NCI-H1092 treated with DMSO at 0.1 percent for 48 hours (cell line): ENCODE results near the gene MEA1.
A peak's percentile ranks its signal among the peaks of the same experiment; 100 is the strongest.
"Not testable (repeated sequence)": the region's sequence is repeated elsewhere in the genome, so short reads cannot be mapped to it uniquely, and the experiment has no call there.

Source experiments
- DNase-seq: peaks from one replicate; lab custom pipeline; 2025; lab: John Stamatoyannopoulos, UW

Gene MEA1

GRCh38 chr6:43013843-43014433, at the start of gene MEA1, which contains the start of gene KLHDC3:
Gene MEA1, minus strand, starts transcription at chr6:43013946. Its CDS starts 133 bp downstream, at chr6:43013813.
Gene KLHDC3, plus strand, starts transcription at chr6:43014249. Its CDS starts 2,944 bp downstream, at chr6:43017193.
- peak; percentile 100 for DNase-seq

- DNase-seq: no peak
Measured at GRCh38 chr6:43062818-43063217, 49.1 kb upstream of the MEA1 start.

GRCh38 chr6:43061861-43062260, 48.1 kb upstream of the MEA1 start:
- DNase-seq: no peak

- DNase-seq: no peak
Measured at GRCh38 chr6:43060755-43061633, 47.2 kb upstream of the MEA1 start.

GRCh38 chr6:43060034-43060754, 46.4 kb upstream of the MEA1 start:
- DNase-seq: no peak

GRCh38 chr6:43059168-43060033, 45.7 kb upstream of the MEA1 start, which contains the start of the genes KLC4 and MRPL2:
Gene KLC4, plus strand, starts transcription at chr6:43059631. Its CDS starts 1,705 bp downstream, at chr6:43061336.
Gene MRPL2, minus strand, starts transcription at chr6:43059434. Its CDS starts 53 bp downstream, at chr6:43059381.
- peak; percentile 100 for DNase-seq

GRCh38 chr6:43058531-43058930, 44.8 kb upstream of the MEA1 start:
- DNase-seq: no peak

- no peak for DNase-seq
Measured at GRCh38 chr6:43055966-43056365, 42.2 kb upstream of the MEA1 start.

GRCh38 chr6:43054206-43054943, 40.6 kb upstream of the MEA1 start:
- no peak for DNase-seq

GRCh38 chr6:43053545-43054205, 39.9 kb upstream of the MEA1 start, which contains the start of gene CUL7:
Gene CUL7, minus strand, starts transcription at chr6:43053851. Its CDS starts 1,063 bp downstream, at chr6:43052788.
- DNase-seq: peak; percentile 92

GRCh38 chr6:43052842-43053544, 39.2 kb upstream of the MEA1 start:
- DNase-seq: no peak

- DNase-seq: no peak
Measured at GRCh38 chr6:43052225-43052841, 38.6 kb upstream of the MEA1 start.

GRCh38 chr6:43050981-43051380, 37.2 kb upstream of the MEA1 start:
- DNase-seq: no peak

- no peak for DNase-seq
Measured at GRCh38 chr6:43047998-43048397, 34.3 kb upstream of the MEA1 start.

- DNase-seq: no peak
Measured at GRCh38 chr6:43045371-43045930, 31.7 kb upstream of the MEA1 start.

- no peak for DNase-seq
Measured at GRCh38 chr6:43043310-43043709, 29.6 kb upstream of the MEA1 start.

GRCh38 chr6:43041475-43041874, 27.7 kb upstream of the MEA1 start:
- DNase-seq: not testable (repeated sequence)

- no peak for DNase-seq
Measured at GRCh38 chr6:43040542-43041257, 27.0 kb upstream of the MEA1 start.
